KBM-7 (cell line): ENCODE data around the gene TENT4B.
"Not testable (repeated sequence)": the region's sequence is repeated elsewhere in the genome, so short reads cannot be mapped to it uniquely, and the experiment has no call there.

Experiments
- DNase-seq: peaks from one replicate; pipeline ENCODE4 v3.0.0-alpha.2; 2015
- in situ Hi-C: fragments of 300-500 bp; cut with MboI; formaldehyde crosslinking; loops from 2 replicates; pipeline ENCODE4 v1.14.3; 2020; ENCODE audit warnings: low sequenced_read_pairs, low pct_unique_long_range_greater_than_20kb, mixed read lengths

TENT4B gene

DNA sequence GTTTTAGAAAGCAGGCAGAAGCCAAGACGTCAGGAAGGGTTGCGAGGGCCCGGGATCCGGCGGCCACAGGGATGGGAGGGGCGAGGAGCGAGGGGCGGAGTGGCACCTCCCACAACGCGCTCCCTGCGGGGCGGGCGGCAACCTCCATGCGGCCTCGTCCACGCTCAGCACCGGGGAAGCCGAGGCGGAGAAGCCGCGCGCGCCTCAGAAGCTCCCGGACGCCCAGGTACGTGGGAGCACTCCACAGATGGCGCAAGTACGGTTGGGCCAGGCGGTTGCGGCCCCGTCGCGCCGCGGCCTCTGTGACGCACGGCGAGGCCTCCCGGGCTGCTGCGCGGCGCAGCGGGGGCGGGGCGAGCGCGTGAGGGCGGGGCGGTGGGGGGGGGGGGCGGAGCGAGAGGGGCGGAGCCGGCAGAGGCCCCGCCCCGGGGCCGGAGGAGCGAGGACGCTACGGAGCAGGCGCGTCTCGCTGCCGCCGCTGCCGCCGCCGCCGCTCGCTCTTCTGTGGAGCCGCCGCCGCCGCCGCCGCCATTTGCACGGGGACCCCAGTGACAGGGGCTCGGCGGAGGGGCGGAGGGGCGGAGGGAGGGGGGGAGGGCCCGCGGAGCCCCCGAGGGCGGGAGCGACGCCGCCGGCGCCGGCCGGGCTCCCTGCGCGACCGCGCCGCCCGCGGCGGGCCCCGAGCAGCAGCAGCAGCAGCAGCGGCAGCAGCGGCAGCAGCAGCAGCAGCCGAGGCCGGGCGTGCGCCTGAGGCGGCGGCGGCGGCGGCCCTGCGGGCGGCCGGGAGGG lies at the start of gene TENT4B:
TENT4B (plus strand) TSS at position 500 of the 789 bp plus-strand sequence. CDS start 316 bp downstream, outside the sequence.
- in situ Hi-C loops, result no loop called here
- peak; percentile 92 for DNase-seq

DNA sequence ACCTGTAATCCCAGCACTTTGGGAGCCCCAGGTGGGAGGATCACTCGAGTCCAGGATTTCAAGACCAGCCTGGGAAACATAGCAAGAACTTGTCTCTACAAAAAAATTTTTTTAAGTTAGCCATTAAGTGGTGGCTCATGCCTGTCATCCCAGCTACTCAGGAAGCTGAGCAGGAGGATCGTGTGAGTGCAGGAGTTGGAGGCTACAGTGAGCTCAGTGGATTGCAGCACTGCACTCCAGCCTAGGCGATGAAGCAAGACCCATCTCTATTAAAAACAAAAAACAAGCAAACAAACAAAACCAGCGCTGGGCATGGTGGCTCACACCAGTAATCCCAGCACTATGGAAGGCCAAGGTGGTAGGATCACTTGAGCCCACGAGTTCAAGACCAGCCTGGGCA lies 49.3 kb upstream of the TENT4B start:
- in situ Hi-C loops, result no loop called here
- DNase-seq, result no peak

DNA sequence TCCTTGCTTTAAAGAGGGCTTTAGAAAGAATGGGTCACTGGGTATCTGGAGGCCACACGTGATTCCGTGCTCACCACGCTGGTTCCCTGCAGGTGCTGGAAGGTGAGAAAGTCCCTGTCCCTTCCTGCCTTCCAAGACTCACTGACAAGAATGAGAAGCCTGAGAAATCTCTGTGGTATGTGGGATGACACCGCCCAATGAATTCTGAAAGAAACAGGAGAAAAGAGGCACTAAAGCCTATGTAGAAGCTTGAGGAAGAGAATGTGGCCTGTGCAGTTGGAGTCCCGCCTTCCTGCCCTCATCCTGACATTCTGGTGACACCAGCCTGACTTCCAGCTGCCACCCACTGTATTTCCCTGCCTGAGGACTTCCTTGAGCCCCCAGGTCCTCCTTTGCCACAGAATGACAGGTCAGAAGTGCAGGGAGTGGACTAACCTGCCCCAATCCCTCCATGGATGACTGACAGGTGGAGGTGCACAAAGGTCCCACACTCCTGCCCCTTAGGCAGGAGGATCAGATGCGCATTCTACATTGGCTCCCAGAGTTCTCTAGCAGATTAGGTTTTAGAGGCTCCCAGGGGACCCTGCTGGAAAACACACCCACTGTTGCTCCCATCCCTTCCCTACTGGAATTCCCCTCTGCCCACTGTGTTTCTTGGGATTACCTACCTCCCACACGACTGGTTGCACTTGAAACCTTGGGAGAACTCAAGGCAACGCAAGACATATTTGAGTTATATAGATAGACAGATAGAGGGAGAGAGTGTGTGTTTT lies 38.6 kb upstream of the TENT4B start:
- DNase-seq, result no peak
- in situ Hi-C loops, result no loop called here

DNA sequence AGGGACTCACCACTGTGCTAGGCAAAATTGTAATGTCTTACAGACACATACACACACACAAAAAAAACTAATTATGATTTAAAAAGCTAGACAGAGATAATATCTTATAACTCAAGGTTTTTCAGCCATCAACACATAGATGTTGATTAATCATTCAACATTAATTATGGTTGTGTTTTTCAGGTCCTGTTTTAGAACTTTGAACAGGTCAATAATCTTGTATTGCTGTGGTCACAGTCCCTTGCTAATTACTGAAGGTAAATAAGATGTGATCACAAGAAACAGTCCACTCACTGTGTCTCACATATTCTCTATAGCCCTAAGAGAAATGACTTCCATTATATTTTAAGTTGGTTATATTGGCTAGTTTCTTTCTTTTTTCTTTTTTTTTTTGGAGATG lies 32.4 kb upstream of the TENT4B start:
- DNase-seq, result no peak
- in situ Hi-C loops, result no loop called here

DNA sequence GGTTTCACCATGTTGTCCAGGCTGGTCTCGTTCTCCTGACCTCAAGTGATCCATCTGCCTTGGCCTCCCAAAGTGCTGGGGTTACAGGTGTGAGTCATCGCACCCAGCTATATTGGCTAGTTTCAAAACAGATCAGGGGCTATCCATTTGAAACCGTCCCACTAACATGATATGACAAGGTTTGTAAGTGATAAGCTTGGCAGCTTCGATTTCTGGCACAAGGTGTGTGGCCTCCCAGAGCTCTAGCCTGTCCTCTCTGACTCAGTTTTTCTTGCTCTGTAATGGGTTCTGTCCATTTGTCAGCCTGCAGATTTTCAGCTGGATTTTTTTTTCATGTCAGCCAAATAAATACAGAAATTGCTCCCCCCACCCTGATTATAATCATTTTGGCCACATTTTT lies 31.8 kb upstream of the TENT4B start:
- in situ Hi-C loops, result no loop called here

DNA sequence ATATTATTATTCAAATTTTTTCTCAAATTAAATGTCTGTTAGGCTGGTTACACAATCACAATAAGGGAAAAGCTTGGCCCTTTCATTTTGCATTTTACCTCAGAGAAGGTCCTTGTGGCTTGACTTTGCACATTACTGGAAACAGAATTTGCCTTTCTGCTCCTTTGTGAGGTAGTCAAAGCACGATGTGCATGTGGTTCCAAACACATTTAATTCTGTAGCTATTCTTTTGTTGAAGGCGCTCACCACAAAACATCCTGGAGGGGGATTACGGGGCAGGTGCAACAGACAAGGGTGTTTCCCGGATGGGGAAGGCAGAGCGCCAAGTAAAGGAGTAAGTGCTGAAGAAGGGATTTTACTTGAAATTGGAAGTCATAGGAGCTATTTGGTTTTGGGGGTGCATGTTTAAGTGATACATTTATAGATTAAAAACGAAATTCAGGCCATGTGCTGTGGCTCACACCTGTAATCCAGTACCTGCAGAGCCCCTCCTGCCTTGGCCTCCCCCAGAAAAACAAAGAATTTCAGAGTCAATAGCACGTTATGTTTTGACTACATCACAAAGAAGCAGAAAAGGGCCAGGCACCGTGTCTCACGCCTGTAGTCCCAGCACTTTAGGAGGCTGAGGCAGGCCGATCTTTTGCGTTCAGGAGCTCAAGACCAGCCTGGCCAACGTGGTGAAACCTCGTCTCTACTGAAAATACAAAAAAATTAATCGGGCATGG lies 31.2 kb upstream of the TENT4B start:
- no peak for DNase-seq
- in situ Hi-C loops, result no loop called here

More for the DNA sequence above, 31.8 kb upstream of the TENT4B start:
- no peak for DNase-seq

DNA sequence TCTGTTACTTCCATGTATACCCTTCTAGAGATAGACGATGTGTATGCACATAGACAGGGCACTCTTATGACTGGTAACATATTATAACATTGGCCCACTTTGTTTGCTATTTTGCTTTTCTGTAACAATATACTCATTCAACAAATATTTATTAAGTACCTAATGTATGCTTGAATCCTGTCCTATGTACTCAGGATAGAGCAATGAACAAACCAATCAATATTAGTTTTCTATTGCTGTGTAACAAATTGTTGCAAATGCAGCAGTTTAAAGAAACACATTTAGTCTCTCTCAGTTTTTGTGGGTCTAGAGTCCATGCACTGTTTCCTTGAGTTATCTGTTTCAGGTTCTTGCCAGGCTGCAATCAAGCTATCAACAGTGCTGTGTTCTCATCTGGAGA lies 29.7 kb upstream of the TENT4B start:
- in situ Hi-C loops, result no loop called here

DNA sequence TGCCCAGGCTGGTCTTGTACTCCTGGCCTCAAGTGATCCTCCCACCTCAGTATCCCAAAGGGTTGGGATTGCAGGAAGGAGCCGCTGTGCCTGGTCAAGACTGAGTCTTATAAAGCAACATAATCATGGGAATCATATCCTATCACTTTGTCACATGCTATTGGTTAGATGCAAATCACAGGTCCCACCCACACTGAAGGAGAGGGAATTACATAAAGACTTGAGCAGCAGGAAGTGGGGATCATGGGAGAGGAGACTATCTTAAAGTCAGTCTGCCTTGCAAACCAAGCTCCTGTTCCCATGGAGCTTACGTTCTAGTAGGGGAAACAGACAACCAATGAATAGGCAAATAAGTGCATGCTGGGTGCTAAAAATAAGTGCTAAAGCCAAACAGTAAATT lies 28.3 kb upstream of the TENT4B start:
- DNase-seq, result no peak
- in situ Hi-C loops, result no loop called here

More for the DNA sequence above, 29.7 kb upstream of the TENT4B start:
- DNase-seq, result no peak

DNA sequence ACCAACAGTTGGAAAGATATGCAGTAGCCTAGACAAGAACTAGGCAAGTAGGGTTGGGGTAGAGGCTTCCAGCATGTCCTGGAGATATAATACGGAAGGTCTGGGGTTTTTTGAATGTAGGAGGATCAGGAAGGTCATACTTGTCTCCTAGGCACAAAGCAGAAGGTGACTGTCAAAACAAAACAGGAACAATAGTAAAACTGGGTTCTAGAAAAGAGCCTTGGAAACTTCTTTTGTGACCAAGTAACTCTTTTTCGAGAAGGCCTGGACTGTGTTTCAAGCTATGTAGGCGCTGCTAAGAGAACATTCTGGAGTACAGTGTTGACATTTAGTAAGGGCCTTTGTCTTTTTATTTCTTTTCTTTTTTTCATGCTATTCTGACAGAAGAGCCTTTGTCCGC lies 26.9 kb upstream of the TENT4B start:
- in situ Hi-C loops, result no loop called here
- DNase-seq, result no peak

DNA sequence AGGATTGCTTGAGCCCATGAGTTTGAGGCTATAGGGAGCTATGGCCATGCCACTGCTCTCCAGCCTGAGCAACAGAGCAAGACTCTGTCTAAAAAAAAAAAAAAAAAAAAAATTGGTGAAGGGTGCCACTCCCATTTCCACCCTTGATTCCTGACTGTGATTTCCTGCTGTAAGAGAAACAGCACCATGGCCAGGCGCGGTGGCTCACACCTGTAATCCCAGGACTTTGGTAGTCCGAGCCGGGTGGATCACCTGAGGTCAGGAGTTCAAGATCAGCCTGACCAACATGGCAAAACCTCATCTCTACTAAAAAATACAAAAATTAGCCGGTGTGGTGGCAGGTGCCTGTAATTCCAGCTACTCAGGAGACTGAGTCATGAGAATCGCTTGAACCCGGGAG lies 20.5 kb upstream of the TENT4B start:
- in situ Hi-C loops, DNase-seq: not testable (repeated sequence)

DNA sequence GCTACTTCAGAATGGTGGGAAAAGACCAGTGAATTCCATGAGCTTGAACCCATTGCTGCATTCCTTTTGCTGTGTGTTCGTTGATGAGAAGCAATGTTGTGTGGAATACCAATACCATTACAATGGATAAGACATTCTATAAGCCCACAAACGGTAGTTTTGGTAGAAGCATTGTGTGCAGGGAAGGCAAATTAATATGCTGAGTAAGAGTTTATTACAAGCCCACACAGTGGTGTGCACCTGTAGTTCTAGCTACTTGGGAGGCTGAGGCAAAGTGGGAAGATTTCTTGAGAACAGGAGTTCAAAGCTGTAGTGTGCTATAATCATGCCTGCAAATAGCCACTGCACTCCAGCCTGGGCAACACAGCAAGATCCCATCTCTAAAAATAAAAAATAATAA lies 19.9 kb upstream of the TENT4B start:
- in situ Hi-C loops, result no loop called here
- DNase-seq, result no peak

DNA sequence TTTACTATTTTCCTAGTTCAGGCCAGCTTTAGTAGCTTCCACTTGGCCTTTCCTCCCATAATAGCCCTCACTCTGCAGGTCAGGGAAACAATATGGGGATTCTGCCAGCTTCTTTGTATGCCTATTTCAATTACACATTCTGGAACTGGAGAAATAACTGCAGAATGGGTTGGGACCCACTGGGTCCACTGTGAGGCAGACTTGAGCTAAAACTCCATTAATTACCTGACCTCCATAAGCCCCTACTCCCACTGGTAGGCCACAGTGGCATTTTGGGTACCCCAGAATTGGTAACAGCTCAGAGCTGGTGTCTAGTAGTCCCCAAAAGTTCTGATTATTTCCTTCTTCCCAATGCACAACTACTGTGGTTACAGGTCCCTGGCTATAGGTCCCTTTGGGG lies 16.7 kb upstream of the TENT4B start:
- no peak for DNase-seq
- in situ Hi-C loops, result no loop called here

DNA sequence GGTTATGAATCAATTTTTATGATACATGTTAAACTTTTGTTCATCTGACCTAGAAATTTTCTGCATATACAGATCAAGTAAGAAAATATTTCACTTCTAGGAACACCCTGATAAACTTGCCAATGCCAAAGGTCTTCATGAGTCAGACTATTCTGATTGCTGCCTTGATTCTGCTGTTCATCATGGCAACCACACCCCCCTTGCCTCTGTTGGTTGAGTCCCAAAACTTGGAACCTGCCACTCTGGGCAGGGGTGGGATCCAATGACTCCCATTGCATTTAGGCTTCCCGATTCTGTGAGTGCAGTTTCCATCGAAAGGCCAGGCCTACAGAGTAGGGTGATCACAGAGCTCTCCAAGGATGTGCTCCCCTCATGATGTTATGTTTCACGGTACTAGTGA lies 15.8 kb upstream of the TENT4B start:
- in situ Hi-C loops, result no loop called here
- no peak for DNase-seq

DNA sequence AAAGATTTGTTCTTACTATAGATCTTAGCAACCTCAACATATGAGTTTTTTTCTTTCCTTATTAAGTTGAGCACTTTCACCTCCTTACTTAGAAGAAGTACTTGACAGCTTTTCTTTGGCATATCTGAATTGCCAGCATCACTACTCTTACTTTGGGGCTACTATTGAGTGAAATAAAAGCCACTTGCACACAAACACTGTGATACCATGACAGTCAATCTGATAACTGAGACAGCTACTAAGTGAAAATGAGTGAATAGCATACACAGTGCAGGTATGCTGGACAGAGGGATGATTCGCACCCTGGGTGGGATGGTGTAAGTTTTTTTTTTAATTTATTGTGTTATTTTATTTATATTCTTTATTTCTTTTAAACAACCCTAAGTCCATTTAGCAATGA lies 13.5 kb upstream of the TENT4B start:
- in situ Hi-C loops, result no loop called here

DNA sequence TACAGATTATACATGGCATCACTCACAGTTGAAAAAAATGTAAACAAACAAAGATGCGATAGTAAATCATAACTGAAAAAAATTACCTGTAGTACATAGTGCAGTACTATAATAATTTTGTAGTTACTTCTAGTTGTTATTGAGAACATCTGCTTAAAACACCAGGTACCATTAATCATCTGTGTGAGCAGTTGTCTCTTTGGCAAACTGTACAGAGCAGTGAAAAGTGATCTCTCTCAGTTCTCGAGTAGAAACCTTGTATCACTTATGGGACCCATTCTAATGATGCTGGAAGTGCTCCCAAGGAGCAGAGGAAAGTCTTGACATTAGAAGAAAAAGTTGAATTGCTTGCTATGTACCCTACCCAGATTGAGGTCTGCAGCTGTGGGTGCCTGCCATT lies 8.9 kb upstream of the TENT4B start:
- no peak for DNase-seq
- in situ Hi-C loops, result no loop called here

More for the DNA sequence above, 13.5 kb upstream of the TENT4B start:
- no peak for DNase-seq

DNA sequence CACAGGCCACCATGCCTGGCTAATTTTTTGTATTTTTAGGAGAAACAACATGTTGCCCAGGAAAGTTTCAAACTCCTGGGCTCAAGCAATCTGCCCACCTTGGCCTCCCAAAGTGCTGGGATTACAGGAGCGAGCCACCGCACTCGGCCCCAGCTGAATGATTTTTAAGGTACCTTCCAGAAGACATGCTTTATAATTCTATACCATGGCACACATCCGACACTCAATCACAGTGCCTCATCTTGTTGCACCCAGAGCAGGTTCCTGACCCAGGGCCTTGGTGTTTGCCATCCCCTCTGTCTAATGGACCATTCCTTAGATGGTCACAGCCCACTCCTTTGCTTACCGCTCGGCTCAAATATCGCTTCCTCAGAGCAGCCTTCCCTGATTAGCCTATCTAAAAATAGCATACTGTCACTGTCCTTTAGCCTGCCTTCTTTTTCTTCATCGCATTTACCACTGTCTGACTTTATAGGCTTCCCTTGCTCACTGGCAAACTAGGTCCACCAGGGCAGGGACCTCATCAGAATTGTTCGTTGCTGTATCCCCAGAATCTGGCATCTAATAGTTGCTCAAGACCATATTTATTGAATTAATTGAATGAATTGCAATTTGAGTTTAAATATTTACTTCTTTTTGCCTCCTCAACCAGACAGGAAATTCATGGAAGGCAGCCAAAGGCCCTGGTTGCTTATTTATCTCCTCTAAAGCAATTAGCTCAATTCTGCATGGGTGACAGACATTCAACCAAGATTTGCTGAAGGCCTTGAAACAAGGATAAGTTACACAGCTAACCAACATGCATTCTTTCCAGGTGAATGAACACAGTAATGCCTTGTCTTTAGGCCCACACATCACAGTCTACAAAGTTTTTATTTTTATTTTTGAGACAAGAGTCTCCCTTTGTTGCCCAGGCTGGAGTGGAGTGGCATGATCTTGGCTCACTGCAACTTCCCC lies 6.3 kb upstream of the TENT4B start:
- in situ Hi-C loops, result no loop called here
- no peak for DNase-seq

DNA sequence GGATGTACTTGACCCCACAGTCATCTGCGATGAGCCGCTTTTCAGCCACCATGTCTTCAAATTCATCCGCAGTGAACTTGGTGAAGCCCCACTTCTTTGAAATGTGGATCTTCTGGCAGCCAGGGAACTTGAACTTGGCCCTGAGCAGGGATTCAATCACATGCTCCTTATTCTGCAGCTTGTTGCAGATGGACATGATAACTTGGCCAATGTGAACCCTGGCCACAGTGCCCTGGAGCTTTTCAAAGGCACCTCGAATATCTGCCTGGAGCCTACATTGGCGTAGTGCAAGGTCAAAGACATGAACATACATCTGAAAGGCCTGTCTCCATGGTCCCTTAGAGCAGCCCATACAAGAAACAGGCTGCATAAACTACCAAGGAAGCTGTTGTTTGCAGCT lies 1.8 kb upstream of the TENT4B start:
- in situ Hi-C loops, result no loop called here
- no peak for DNase-seq

DNA sequence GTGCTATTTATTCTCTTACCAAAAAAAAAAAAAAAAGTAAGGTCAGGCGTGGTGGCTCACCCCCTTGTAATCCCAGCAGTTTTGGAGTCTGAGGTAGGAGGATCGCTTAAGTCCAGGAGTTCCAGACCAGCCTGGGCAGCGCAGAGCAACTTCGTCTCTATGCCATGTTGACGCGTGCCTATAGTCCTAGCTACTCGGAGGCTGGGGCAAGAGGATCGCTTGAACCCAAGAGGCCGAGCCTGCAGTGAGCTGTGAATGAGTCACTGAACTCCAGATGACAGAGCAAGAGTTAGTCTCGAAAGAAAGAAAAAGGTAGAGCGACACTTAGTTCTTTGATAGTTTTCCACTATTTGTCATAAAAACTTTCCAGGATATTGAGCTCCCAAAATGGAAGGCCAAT lies 1.4 kb upstream of the TENT4B start:
- DNase-seq, result no peak
- in situ Hi-C loops, result no loop called here

DNA sequence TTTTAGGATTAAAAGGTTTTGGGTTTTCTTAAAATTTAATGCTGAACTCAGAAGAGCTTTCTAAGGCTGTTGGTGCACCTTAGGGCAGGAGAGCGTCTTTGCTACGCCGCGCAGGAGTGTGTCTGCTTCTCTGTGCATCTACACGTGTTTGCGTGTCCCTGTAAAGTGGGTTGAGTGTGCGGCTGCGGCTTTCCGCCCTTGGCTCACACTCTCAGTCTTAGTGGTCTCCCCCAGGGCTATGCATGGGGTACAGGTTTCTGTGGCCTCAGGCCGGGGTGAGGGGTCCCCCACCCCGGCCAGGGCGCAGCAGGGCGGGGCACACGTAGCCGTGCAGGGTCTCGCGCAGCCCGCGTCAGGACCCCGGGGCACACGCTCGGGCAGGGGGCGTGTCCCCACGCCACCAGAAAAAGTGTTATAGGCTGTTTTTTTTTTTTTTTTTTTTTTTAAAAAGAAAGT lies 727 bp upstream of the TENT4B start:
- in situ Hi-C loops, result no loop called here
- DNase-seq, result no peak
